HCT116 (cell line): ENCODE measurements around the gene AP1B1.

ENCODE experiments used
- ATF3 ChIP-seq: IDR thresholded peaks from 2 replicates; pipeline ENCODE4 v1.6.1; 2012
- CEBPB ChIP-seq: IDR thresholded peaks from 2 replicates; pipeline ENCODE4 v1.6.1; 2012; ENCODE audit warnings: low read depth
- CTCF ChIP-seq, 3 experiments: fragments of 200-600 bp in 1 of 3; sonication (generic) in 1 of 3; IDR thresholded peaks in 2 of 3; conservative IDR thresholded peaks in 1 of 3; 2 replicates each; pipeline ENCODE4 v1.5.1; 2012 to 2017; ENCODE audit warnings: low read depth in 2 of 3, low read length in 2 of 3, antibody characterized with exemption in 1 of 3, borderline replicate concordance in 1 of 3, control low read depth in 1 of 3, mild to moderate bottlenecking in 1 of 3, mixed read lengths in 1 of 3, mixed run types in 1 of 3, moderate library complexity in 1 of 3; ENCODE audit not compliant: insufficient read depth in 1 of 3
- EZH2 ChIP-seq: fragments of 200-600 bp; sonication (generic); IDR thresholded peaks from 2 replicates; pipeline ENCODE4 v1.6.1; 2017; ENCODE audit warnings: antibody characterized with exemption, mixed run types
- MAX ChIP-seq: IDR thresholded peaks from 2 replicates; pipeline ENCODE4 v1.6.1; 2012
- POLR2A ChIP-seq: IDR thresholded peaks from 2 replicates; pipeline ENCODE4 v1.7.0; 2011; ENCODE audit warnings: borderline replicate concordance; ENCODE audit not compliant: insufficient read depth, insufficient read length; ENCODE audit errors: extremely low read depth
- POLR2AphosphoS5 ChIP-seq: IDR thresholded peaks from 2 replicates; pipeline ENCODE4 v1.6.1; 2011; ENCODE audit warnings: mild to moderate bottlenecking, low read depth, low read length, moderate library complexity
- RAD21 ChIP-seq: IDR thresholded peaks from 2 replicates; pipeline ENCODE4 v1.6.1; 2012; ENCODE audit warnings: low read depth, mild to moderate bottlenecking
- REST ChIP-seq: IDR thresholded peaks from 2 replicates; pipeline ENCODE4 v1.6.1; 2012; ENCODE audit warnings: low read depth
- SRF ChIP-seq: IDR thresholded peaks from 2 replicates; pipeline ENCODE4 v1.6.1; 2012; ENCODE audit warnings: low read depth
- TCF7L2 ChIP-seq: IDR thresholded peaks from 2 replicates; pipeline ENCODE4 v1.7.0; 2011; ENCODE audit warnings: borderline replicate concordance, inconsistent platforms; ENCODE audit not compliant: insufficient read depth, insufficient read length; ENCODE audit errors: extremely low read depth
- YY1 ChIP-seq: IDR thresholded peaks from 2 replicates; pipeline ENCODE4 v1.6.1; 2011; ENCODE audit warnings: low read length, low read depth, moderate library complexity, mild to moderate bottlenecking; ENCODE audit not compliant: insufficient replicate concordance; ENCODE audit errors: extremely low read depth
- ZBTB33 ChIP-seq: IDR thresholded peaks from 2 replicates; pipeline ENCODE4 v1.6.1; 2011; ENCODE audit warnings: mild to moderate bottlenecking, low read length, moderate library complexity; ENCODE audit not compliant: insufficient replicate concordance; ENCODE audit errors: extremely low read depth
- ZNF274 ChIP-seq: fragments of 200-500 bp; sonication (Bioruptor generic); IDR thresholded peaks from 2 replicates; pipeline ENCODE4 v1.6.1; 2014; ENCODE audit warnings: mild to moderate bottlenecking, low read depth, low read length, inconsistent platforms

- TF ChIP-seq CTCF (IDR thresholded peaks at IDR 0.05 in 2 of 3, conservative IDR thresholded peaks at IDR 0.05 in 1 of 3; ENCODE audit: borderline replicate concordance in 1 of 3, insufficient read depth in 1 of 3, low read depth in 2 of 3, low read length in 2 of 3) (no peak), ZNF274 (no peak), POLR2A (no peak), SRF (no peak), EZH2 (no peak), RAD21 (no peak), ZBTB33 (no peak), TCF7L2 (no peak), YY1 (no peak), REST (no peak), MAX (no peak), ATF3 (no peak), CEBPB (no peak), POLR2AphosphoS5 (peak; percentile 18; the same call in 1 of the 2 replicates)
Observed at GRCh38 chr22:29300807-29301601, 87.4 kb downstream of the AP1B1 start.
